H1 (cell line): Measurements from ENCODE around the gene AVP.

Source experiments
- CTBP2 ChIP-seq: IDR thresholded peaks from 2 replicates; pipeline ENCODE4 v1.7.0; 2011; ENCODE audit warnings: borderline replicate concordance, mild to moderate bottlenecking, moderate library complexity, mixed read lengths, low read length; ENCODE audit not compliant: insufficient read depth, insufficient read length
- HDAC2 ChIP-seq, 2 experiments: fragments of 300-600 bp in 1 of 2; sonication (generic) in 1 of 2; IDR thresholded peaks; 2 replicates each; pipeline ENCODE4 v1.6.1; 2011 to 2012; ENCODE audit warnings: low read depth in 2 of 2, low read length in 2 of 2, mild to moderate bottlenecking in 2 of 2, moderate library complexity in 2 of 2, borderline replicate concordance in 1 of 2, inconsistent platforms in 1 of 2
- JUND ChIP-seq: IDR thresholded peaks from 2 replicates; pipeline ENCODE4 v1.6.1; 2011; ENCODE audit warnings: mild to moderate bottlenecking, improper control_type of control experiment, low read length
- POLR2AphosphoS5 ChIP-seq: IDR thresholded peaks from 2 replicates; pipeline ENCODE4 v1.6.1; 2011; ENCODE audit warnings: low read depth, low read length
- RAD21 ChIP-seq, 2 experiments: IDR thresholded peaks in 1 of 2; conservative IDR thresholded peaks in 1 of 2; 2 replicates each; pipeline ENCODE4 v1.6.1; 2011; ENCODE audit warnings: low read depth in 2 of 2, low read length in 2 of 2, improper control_type of control experiment in 1 of 2, inconsistent platforms in 1 of 2, mild to moderate bottlenecking in 1 of 2, moderate library complexity in 1 of 2
- RXRA ChIP-seq: IDR thresholded peaks from 2 replicates; pipeline ENCODE4 v1.6.1; 2011; ENCODE audit warnings: low read depth, mild to moderate bottlenecking, low read length, moderate library complexity; ENCODE audit not compliant: insufficient read depth
- SIN3A ChIP-seq, 2 experiments: IDR thresholded peaks in 1 of 2; conservative IDR thresholded peaks in 1 of 2; 2 replicates each; pipeline ENCODE4 v1.6.1; 2011 to 2012; ENCODE audit warnings: low read length in 2 of 2, improper control_type of control experiment in 1 of 2, low read depth in 1 of 2, mild to moderate bottlenecking in 1 of 2
- SP2 ChIP-seq: IDR thresholded peaks from 2 replicates; pipeline ENCODE4 v1.6.1; 2012; ENCODE audit warnings: mild to moderate bottlenecking, low read length, inconsistent platforms
- TF ChIP-seq, protein P1 (sequence below), 3 experiments: IDR thresholded peaks; 1 replicate in 2 of 3; 2 replicates in 1 of 3; pipeline versions ENCODE4 v1.5.1 to v1.6.1; 2011; ENCODE audit warnings: low read length in 3 of 3, mild to moderate bottlenecking in 3 of 3, inconsistent platforms in 2 of 3, low read depth in 1 of 3, moderate library complexity in 1 of 3; ENCODE audit not compliant: insufficient read depth in 1 of 3; ENCODE audit errors: control extremely low read depth in 1 of 3

DNA sequence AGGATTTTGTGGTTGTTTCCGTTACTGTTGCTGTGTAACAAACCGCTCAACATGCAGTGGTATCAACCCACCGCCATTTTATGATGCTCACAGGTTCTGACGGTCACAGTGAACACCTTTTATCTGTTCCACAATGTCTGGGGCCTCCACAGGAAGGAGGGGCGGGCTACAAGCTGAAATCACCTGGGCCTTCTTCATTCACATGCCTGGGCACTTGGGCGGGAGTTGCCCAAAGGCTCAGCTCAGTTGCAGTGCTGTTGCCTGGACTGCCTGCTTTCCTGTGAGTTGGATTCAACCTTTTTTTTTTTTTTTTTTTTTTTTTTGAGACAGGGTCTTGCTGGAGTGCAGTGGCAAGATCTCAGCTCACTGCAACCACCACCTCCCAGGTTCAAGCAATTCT is 16.7 kb upstream of the AVP start:
- TF ChIP-seq JUND (no peak), SP2 (no peak), HDAC2 (IDR thresholded peaks at IDR 0.05; ENCODE audit: borderline replicate concordance in 1 of 2, low read depth in 2 of 2, low read length in 2 of 2) (no peak), SIN3A (conservative IDR thresholded peaks at IDR 0.05 in 1 of 2, IDR thresholded peaks at IDR 0.05 in 1 of 2; ENCODE audit: low read depth in 1 of 2, low read length in 2 of 2) (no peak), CTBP2 (no peak), RAD21 (IDR thresholded peaks at IDR 0.05 in 1 of 2, conservative IDR thresholded peaks at IDR 0.05 in 1 of 2; ENCODE audit: low read depth in 2 of 2, low read length in 2 of 2) (no peak), POLR2AphosphoS5 (no peak), RXRA (no peak)
- TF ChIP-seq, protein P1, sequence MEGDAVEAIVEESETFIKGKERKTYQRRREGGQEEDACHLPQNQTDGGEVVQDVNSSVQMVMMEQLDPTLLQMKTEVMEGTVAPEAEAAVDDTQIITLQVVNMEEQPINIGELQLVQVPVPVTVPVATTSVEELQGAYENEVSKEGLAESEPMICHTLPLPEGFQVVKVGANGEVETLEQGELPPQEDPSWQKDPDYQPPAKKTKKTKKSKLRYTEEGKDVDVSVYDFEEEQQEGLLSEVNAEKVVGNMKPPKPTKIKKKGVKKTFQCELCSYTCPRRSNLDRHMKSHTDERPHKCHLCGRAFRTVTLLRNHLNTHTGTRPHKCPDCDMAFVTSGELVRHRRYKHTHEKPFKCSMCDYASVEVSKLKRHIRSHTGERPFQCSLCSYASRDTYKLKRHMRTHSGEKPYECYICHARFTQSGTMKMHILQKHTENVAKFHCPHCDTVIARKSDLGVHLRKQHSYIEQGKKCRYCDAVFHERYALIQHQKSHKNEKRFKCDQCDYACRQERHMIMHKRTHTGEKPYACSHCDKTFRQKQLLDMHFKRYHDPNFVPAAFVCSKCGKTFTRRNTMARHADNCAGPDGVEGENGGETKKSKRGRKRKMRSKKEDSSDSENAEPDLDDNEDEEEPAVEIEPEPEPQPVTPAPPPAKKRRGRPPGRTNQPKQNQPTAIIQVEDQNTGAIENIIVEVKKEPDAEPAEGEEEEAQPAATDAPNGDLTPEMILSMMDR (IDR thresholded peaks at IDR 0.05; ENCODE audit: control extremely low read depth in 1 of 3, insufficient read depth in 1 of 3, low read depth in 1 of 3, low read length in 3 of 3) = no peak
